HCT116 (cell line): ENCODE results near the gene TENM4. TPM values are rescaled to one million over a fixed set of nuclear protein-coding genes. Genes with fewer than 3 reads are reported as not detected.

Experiments used
- ATAC-seq: fragments of 200-7000 bp; cut with Tn5 transposase; 2 replicates; pipeline ENCODE4 v1.9.1; 2020; ENCODE audit warnings: mild to moderate bottlenecking, moderate library complexity
- BruUV-seq: library from RNA; stranded (reverse); fragments of 400-500 nt; replicated peaks from 2 replicates; lab custom pipeline; 2021; lab: Mats Ljungman, UMichigan
- CTCF ChIA-PET: fragments of 300-600 bp; sonication (Branson Sonifier 250); formaldehyde crosslinking; loops from one replicate; lab custom pipeline; 2021; ENCODE audit warnings: antibody characterized with exemption; lab: Charles Lee
- POLR2A ChIA-PET: fragments of 300-600, 350-600 bp; sonication (Branson Sonifier 250); formaldehyde crosslinking; loops from one replicate; lab custom pipeline; 2021; ENCODE audit warnings: antibody characterized with exemption; lab: Charles Lee
- RAD21 ChIA-PET, 2 experiments: fragments of 300-600 bp; sonication (Branson Sonifier 250); formaldehyde crosslinking; loops; one replicate each; lab custom pipeline; 2023; ENCODE audit warnings: low total read pairs in 2 of 2; ENCODE audit not compliant: uncharacterized antibody in 2 of 2, unreplicated experiment in 2 of 2, low non-redundant PET in 1 of 2; lab: Charles Lee
- DNase-seq: peaks from one replicate; pipeline ENCODE4 v3.0.0-alpha.2; 2010; ENCODE audit warnings: low read depth, low spot score
- H2AFZ ChIP-seq: fragments of 200-600 bp; shearing (Covaris generic), sonication (generic); 2 replicates; pipeline ENCODE4 v1.6.1; 2017; ENCODE audit warnings: low read depth, mixed run types, mixed read lengths, antibody characterized with exemption, low read length; ENCODE audit not compliant: poor library complexity, severe bottlenecking
- H3K27ac ChIP-seq: 2 replicates; pipeline ENCODE4 v1.5.1; 2012; ENCODE audit warnings: low read depth, low read length
- H3K27me3 ChIP-seq: fragments of 200-600 bp; sonication (generic); 2 replicates; pipeline ENCODE4 v1.6.1; 2016; ENCODE audit warnings: mixed run types, low read length, mixed read lengths; ENCODE audit not compliant: insufficient read depth
- H3K36me3 ChIP-seq, 2 experiments: fragments of 200-500 bp in 1 of 2; fragments of 200-600 bp in 1 of 2; sonication (Bioruptor generic) in 1 of 2; sonication (generic) in 1 of 2; 2 replicates each; pipeline versions ENCODE4 v1.5.1 to v1.6.1; 2014 to 2016; ENCODE audit warnings: low read length in 2 of 2, inconsistent platforms in 1 of 2, mixed read lengths in 1 of 2, mixed run types in 1 of 2; ENCODE audit not compliant: insufficient read depth in 2 of 2, control insufficient read depth in 1 of 2
- H3K4me1 ChIP-seq, 2 experiments: fragments of 200-600 bp in 1 of 2; sonication (generic) in 1 of 2; 2 replicates each; pipeline versions ENCODE4 v1.5.1 to v1.6.1; 2012 to 2017; ENCODE audit warnings: low read length in 2 of 2, inconsistent platforms in 1 of 2, mild to moderate bottlenecking in 1 of 2, mixed read lengths in 1 of 2, mixed run types in 1 of 2, moderate library complexity in 1 of 2; ENCODE audit not compliant: insufficient read depth in 2 of 2, control insufficient read depth in 1 of 2
- H3K4me2 ChIP-seq: fragments of 200-600 bp; sonication (generic); 2 replicates; pipeline ENCODE4 v1.6.1; 2017; ENCODE audit warnings: mixed run types, low read length, mixed read lengths
- H3K4me3 ChIP-seq, 2 experiments: fragments of 200-600 bp in 1 of 2; sonication (generic) in 1 of 2; replicated peaks in 1 of 2; 2 replicates each; pipeline ENCODE4 v1.5.1; 2011 to 2016; ENCODE audit warnings: low read length in 2 of 2, control low read depth in 1 of 2, low read depth in 1 of 2, mild to moderate bottlenecking in 1 of 2, mixed read lengths in 1 of 2, mixed run types in 1 of 2
- H3K79me2 ChIP-seq: fragments of 200-600 bp; sonication (generic); 2 replicates; pipeline ENCODE4 v1.6.1; 2017; ENCODE audit warnings: mild to moderate bottlenecking, mixed run types, low read length, moderate library complexity, mixed read lengths; ENCODE audit not compliant: insufficient read depth
- H3K9ac ChIP-seq: fragments of 200-600 bp; sonication (generic); 2 replicates; pipeline ENCODE4 v1.6.1; 2016; ENCODE audit warnings: low read length, mixed read lengths
- H3K9me2 ChIP-seq: fragments of 200-600 bp; sonication (generic), shearing (Covaris generic); 2 replicates; pipeline ENCODE4 v1.6.1; 2017; ENCODE audit warnings: mixed run types, mild to moderate bottlenecking, moderate library complexity; ENCODE audit not compliant: insufficient read depth
- H3K9me3 ChIP-seq, 2 experiments: fragments of 200-500 bp in 1 of 2; fragments of 200-600 bp in 1 of 2; sonication (Bioruptor generic) in 1 of 2; sonication (generic) in 1 of 2; 2 replicates each; pipeline ENCODE4 v1.6.1; 2014 to 2017; ENCODE audit warnings: low read length in 2 of 2, mixed read lengths in 2 of 2, inconsistent platforms in 1 of 2, low read depth in 1 of 2, mild to moderate bottlenecking in 1 of 2, mixed run types in 1 of 2, moderate library complexity in 1 of 2; ENCODE audit not compliant: control insufficient read depth in 1 of 2, insufficient read depth in 1 of 2
- H4K20me1 ChIP-seq: fragments of 200-600 bp; sonication (generic), shearing (Covaris generic); 2 replicates; pipeline ENCODE4 v1.6.1; 2017; ENCODE audit warnings: mixed run types, mild to moderate bottlenecking, moderate library complexity; ENCODE audit not compliant: insufficient read depth
- ATF3 ChIP-seq: IDR thresholded peaks from 2 replicates; pipeline ENCODE4 v1.6.1; 2012
- CEBPB ChIP-seq: IDR thresholded peaks from 2 replicates; pipeline ENCODE4 v1.6.1; 2012; ENCODE audit warnings: low read depth
- ELF1 ChIP-seq: IDR thresholded peaks from 2 replicates; pipeline ENCODE4 v1.6.1; 2012; ENCODE audit warnings: low read depth, borderline replicate concordance
- EZH2phosphoT487 ChIP-seq: fragments of 200-600 bp; IDR thresholded peaks from 2 replicates; pipeline ENCODE4 v1.6.1; 2018; ENCODE audit warnings: antibody characterized with exemption, borderline replicate concordance
- JUND ChIP-seq: IDR thresholded peaks from 2 replicates; pipeline ENCODE4 v1.6.1; 2012
- POLR2A ChIP-seq: IDR thresholded peaks from 2 replicates; pipeline ENCODE4 v1.7.0; 2011; ENCODE audit warnings: borderline replicate concordance; ENCODE audit not compliant: insufficient read depth, insufficient read length; ENCODE audit errors: extremely low read depth
- POLR2AphosphoS5 ChIP-seq: IDR thresholded peaks from 2 replicates; pipeline ENCODE4 v1.6.1; 2011; ENCODE audit warnings: mild to moderate bottlenecking, low read depth, low read length, moderate library complexity
- RAD21 ChIP-seq: IDR thresholded peaks from 2 replicates; pipeline ENCODE4 v1.6.1; 2012; ENCODE audit warnings: low read depth, mild to moderate bottlenecking
- SIN3A ChIP-seq: IDR thresholded peaks from 2 replicates; pipeline ENCODE4 v1.6.1; 2012; ENCODE audit warnings: low read depth
- SP1 ChIP-seq: IDR thresholded peaks from 2 replicates; pipeline ENCODE4 v1.6.1; 2012; ENCODE audit warnings: low read depth
- SRF ChIP-seq: IDR thresholded peaks from 2 replicates; pipeline ENCODE4 v1.6.1; 2012; ENCODE audit warnings: low read depth
- ZBTB33 ChIP-seq: IDR thresholded peaks from 2 replicates; pipeline ENCODE4 v1.6.1; 2011; ENCODE audit warnings: mild to moderate bottlenecking, low read length, moderate library complexity; ENCODE audit not compliant: insufficient replicate concordance; ENCODE audit errors: extremely low read depth
- ZFX ChIP-seq: fragments of 450-650 bp; IDR thresholded peaks from 2 replicates; pipeline ENCODE4 v1.6.1; 2017
- ZNF274 ChIP-seq: fragments of 200-500 bp; sonication (Bioruptor generic); IDR thresholded peaks from 2 replicates; pipeline ENCODE4 v1.6.1; 2014; ENCODE audit warnings: mild to moderate bottlenecking, low read depth, low read length, inconsistent platforms
- intact Hi-C: fragments of 100-400 bp; cut with micrococcal nuclease; formaldehyde crosslinking; loops from 2 replicates; pipeline ENCODE4 v1.10.0; 2022
- total RNA-seq: library from RNA; stranded (reverse); gene quantifications from one replicate; pipeline ENCODE4 v1.2.1, GENCODE V29; 2021; ENCODE audit not compliant: unreplicated experiment
- TF ChIP-seq, protein P1 (sequence below): IDR thresholded peaks from 2 replicates; pipeline ENCODE4 v1.6.1; 2012; ENCODE audit warnings: low read depth
- TF ChIP-seq, protein P2 (sequence below): IDR thresholded peaks from 2 replicates; pipeline ENCODE4 v1.6.1; 2012

The TENM4 gene
- total RNA-seq, 1 experiment from 2014 or later = 0.05 TPM

DNA sequence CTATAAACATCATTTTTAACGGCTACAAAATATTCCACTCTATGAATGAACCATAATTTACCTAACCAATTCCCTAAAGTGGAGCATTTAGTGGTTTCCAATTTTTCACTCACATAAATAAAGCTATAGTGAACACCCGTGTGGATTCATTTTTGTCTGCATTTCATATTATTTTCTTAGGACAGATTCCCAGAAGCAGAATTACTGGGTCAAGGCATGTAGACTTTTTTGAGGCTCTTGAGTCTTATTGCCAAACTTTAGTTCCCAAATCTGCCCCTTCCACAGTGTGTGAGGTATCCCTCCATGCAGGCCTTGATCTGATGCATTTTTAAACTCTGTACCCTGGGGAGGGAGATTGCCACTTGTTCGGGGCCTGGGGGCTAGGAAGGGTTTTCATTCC, 198.2 kb downstream of the TENM4 start (continued):
- no peak for TF ChIP-seq SIN3A

GRCh38 chr11:79241852-79242241, 199.0 kb downstream of the TENM4 start:
- ChIA-PET CTCF (no interaction called here), POLR2A (no interaction called here), RAD21 (no interaction called here)
- Histone ChIP-seq H3K27ac (no peak overlapping the region), H3K4me3 (no peak overlapping the region), H3K9ac (no peak overlapping the region), H4K20me1 (no peaks in the 10 kb centered on the region), H3K79me2 (no peaks in the 10 kb centered on the region), H3K36me3 (no peaks in the 10 kb centered on the region), H3K9me2 (no peaks in the 10 kb centered on the region), H3K4me2 (no peak overlapping the region), H2AFZ (no peak overlapping the region), H3K4me1 (no peaks in the 10 kb centered on the region), H3K27me3 (0 out of 2 replicates have a peak, but pooled peaks cover 12% of the 10 kb centered on the region), H3K9me3 (no peaks in the 10 kb centered on the region)
- BruUV-seq = no TSS peak
- intact Hi-C loops = no loop called here
- ATAC-seq (no peak), DNase-seq (no peak)
- TF ChIP-seq POLR2AphosphoS5 = no peak
- TF ChIP-seq ATF3 = no peak
- TF ChIP-seq, protein P1, sequence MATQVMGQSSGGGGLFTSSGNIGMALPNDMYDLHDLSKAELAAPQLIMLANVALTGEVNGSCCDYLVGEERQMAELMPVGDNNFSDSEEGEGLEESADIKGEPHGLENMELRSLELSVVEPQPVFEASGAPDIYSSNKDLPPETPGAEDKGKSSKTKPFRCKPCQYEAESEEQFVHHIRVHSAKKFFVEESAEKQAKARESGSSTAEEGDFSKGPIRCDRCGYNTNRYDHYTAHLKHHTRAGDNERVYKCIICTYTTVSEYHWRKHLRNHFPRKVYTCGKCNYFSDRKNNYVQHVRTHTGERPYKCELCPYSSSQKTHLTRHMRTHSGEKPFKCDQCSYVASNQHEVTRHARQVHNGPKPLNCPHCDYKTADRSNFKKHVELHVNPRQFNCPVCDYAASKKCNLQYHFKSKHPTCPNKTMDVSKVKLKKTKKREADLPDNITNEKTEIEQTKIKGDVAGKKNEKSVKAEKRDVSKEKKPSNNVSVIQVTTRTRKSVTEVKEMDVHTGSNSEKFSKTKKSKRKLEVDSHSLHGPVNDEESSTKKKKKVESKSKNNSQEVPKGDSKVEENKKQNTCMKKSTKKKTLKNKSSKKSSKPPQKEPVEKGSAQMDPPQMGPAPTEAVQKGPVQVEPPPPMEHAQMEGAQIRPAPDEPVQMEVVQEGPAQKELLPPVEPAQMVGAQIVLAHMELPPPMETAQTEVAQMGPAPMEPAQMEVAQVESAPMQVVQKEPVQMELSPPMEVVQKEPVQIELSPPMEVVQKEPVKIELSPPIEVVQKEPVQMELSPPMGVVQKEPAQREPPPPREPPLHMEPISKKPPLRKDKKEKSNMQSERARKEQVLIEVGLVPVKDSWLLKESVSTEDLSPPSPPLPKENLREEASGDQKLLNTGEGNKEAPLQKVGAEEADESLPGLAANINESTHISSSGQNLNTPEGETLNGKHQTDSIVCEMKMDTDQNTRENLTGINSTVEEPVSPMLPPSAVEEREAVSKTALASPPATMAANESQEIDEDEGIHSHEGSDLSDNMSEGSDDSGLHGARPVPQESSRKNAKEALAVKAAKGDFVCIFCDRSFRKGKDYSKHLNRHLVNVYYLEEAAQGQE = no peak
- TF ChIP-seq EZH2phosphoT487 = no peak
- no peak for TF ChIP-seq ELF1
- TF ChIP-seq SP1 = no peak
- TF ChIP-seq ZBTB33 = no peak
- no peak for TF ChIP-seq CEBPB
- TF ChIP-seq JUND = no peak
- TF ChIP-seq SIN3A = no peak
- no peak for TF ChIP-seq SRF
- no peak for TF ChIP-seq ZFX
- TF ChIP-seq RAD21 = no peak
- no peak for TF ChIP-seq ZNF274
- TF ChIP-seq POLR2A = no peak
- TF ChIP-seq, protein P2, sequence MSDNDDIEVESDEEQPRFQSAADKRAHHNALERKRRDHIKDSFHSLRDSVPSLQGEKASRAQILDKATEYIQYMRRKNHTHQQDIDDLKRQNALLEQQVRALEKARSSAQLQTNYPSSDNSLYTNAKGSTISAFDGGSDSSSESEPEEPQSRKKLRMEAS = no peak
